ENCODE data around the gene KDM5C. TPM values are rescaled to one million over a fixed set of nuclear protein-coding genes. Genes with fewer than 3 reads are reported as not detected.
A peak's percentile ranks its signal among the peaks of the same experiment; 100 is the strongest.

KDM5C gene
- total RNA-seq, 1 donor from 2014 or later, result 124 TPM

GRCh38 chrX:53156207-53156596 lies 68.8 kb downstream of the KDM5C start:
- Mint-ChIP-seq H3K27ac (ENCODE audit: unreplicated experiment) (no peak overlapping the region), H3K27me3 (ENCODE audit: unreplicated experiment) (no peaks in the 10 kb centered on the region), H3K4me3 (ENCODE audit: unreplicated experiment) (no peak overlapping the region), H3K4me1 (ENCODE audit: low read depth, unreplicated experiment) (no peaks in the 10 kb centered on the region), H3K36me3 (ENCODE audit: unreplicated experiment) (peaks cover 6% of the 10 kb centered on the region), H3K9me3 (ENCODE audit: unreplicated experiment) (peaks cover 2% of the 10 kb centered on the region)
- no peak for DNase-seq
- TF ChIP-seq CTCF (IDR thresholded peaks at IDR 0.05; ENCODE audit: partially characterized antibody, unreplicated experiment), result no peak

DNA sequence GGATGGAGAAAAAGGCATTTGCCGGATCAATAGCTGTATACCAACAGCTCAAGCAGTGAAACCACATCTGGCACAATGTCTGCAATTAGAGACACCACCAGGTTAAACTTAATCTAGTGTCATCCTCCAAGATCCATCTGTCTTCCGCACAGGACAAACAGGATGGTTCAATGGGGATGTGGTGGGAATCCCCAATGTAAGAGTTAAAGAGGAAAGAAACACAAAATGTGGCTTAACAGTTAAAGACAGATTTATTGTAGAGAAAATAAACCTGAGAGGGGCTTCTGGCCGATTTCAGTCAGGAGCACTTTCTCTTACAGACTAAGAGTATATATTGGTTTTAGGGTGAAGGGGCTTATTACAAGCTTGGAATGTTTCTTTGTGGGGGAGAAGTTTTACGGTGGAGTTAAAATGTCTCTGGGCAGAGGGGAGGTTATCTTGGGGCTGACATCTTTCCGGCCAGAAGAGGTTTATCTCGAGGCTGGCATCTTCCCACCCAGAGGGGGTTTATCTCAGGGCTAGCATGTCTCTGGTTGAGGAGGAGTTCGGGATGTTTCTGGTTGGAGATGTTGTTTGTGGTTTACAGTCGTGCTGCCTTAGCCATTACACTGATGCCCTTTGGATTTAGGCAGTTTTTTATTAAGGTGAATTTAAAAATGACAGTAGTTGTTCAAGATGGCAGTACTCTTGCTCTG lies 69.3 kb downstream of the KDM5C start:
- no peak for DNase-seq
- no peak overlapping the region for H3K4me3 Mint-ChIP-seq (ENCODE audit: unreplicated experiment)
- peaks cover 2% of the 10 kb centered on the region for H3K9me3 Mint-ChIP-seq (ENCODE audit: unreplicated experiment)
- no peaks in the 10 kb centered on the region for H3K4me1 Mint-ChIP-seq (ENCODE audit: low read depth, unreplicated experiment)
- no peak for TF ChIP-seq CTCF (IDR thresholded peaks at IDR 0.05; ENCODE audit: partially characterized antibody, unreplicated experiment)
- H3K27ac Mint-ChIP-seq (ENCODE audit: unreplicated experiment), result no peak overlapping the region
- H3K27me3 Mint-ChIP-seq (ENCODE audit: unreplicated experiment), result no peaks in the 10 kb centered on the region
- H3K36me3 Mint-ChIP-seq (ENCODE audit: unreplicated experiment), result peaks cover 6% of the 10 kb centered on the region

DNA sequence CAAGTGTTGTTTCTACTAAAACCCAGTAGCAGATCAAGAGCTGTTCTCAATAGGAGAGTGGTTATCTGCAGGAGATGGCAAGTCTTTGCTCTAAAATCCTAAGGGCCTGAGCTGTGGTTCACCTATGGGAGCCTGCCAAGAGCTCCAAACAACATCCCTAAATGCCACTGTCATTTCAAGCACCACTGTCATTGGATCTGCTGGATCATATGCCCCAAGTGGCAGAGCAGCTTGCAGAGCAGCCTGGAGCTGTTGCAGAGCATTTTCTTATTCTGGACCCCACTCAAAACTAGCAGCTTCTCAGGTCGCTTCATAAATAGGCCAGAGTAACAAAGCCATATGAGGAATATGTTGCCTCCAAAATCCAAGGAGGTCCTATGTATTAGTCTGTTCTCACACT lies 71.4 kb downstream of the KDM5C start:
- H3K36me3 Mint-ChIP-seq (ENCODE audit: unreplicated experiment), result peaks cover 6% of the 10 kb centered on the region
- H3K9me3 Mint-ChIP-seq (ENCODE audit: unreplicated experiment), result peaks cover 2% of the 10 kb centered on the region
- H3K27ac Mint-ChIP-seq (ENCODE audit: unreplicated experiment), result no peak overlapping the region
- no peak for DNase-seq
- no peaks in the 10 kb centered on the region for H3K27me3 Mint-ChIP-seq (ENCODE audit: unreplicated experiment)
- TF ChIP-seq CTCF (IDR thresholded peaks at IDR 0.05; ENCODE audit: partially characterized antibody, unreplicated experiment), result no peak
- no peak overlapping the region for H3K4me3 Mint-ChIP-seq (ENCODE audit: unreplicated experiment)
- no peaks in the 10 kb centered on the region for H3K4me1 Mint-ChIP-seq (ENCODE audit: low read depth, unreplicated experiment)

Small RNA genes within 50 kb of the gene (microRNA-seq; reads per million reads assigned to microRNA genes)
- gene MIR6894 (ENCODE audit: unreplicated experiment) (7.2 reads per million, percentile 40 among the genes with 10 or more reads in this experiment), gene MIR6895 (ENCODE audit: unreplicated experiment) (4.3 reads per million, percentile 29 among the genes with 10 or more reads in this experiment)

Other genes with a start within 250 kb of the KDM5C start
- gene GPR173, start 176.4 kb downstream of the KDM5C start, total RNA-seq (ENCODE audit: unreplicated experiment), result 85.3 TPM
- 10.2 TPM for gene TSPYL2, start 142.8 kb downstream of the KDM5C start, total RNA-seq (ENCODE audit: unreplicated experiment)
- 20.0 TPM for gene KANTR, start 131.1 kb downstream of the KDM5C start, total RNA-seq (ENCODE audit: unreplicated experiment)
- 1.6 TPM for gene IQSEC2, start 56.4 kb upstream of the KDM5C start, total RNA-seq (ENCODE audit: unreplicated experiment)
- gene SMC1A, start 197.4 kb upstream of the KDM5C start, total RNA-seq (ENCODE audit: unreplicated experiment), result 48.1 TPM
- 0.64 TPM for gene RIBC1, start 197.7 kb upstream of the KDM5C start, total RNA-seq (ENCODE audit: unreplicated experiment)
- gene HSD17B10, start 209.2 kb upstream of the KDM5C start, total RNA-seq (ENCODE audit: unreplicated experiment), result 89.0 TPM

All from glutamatergic neuron (in vitro differentiated cells).